Esophagus squamous epithelium (tissue), 4 donors: ENCODE results near the gene MED27.

Experiments used
- CTCF ChIP-seq, 6 experiments: fragments of 450-650 bp in 4 of 6; fragments of 200-600 bp in 2 of 6; sonication (generic) in 2 of 6; IDR thresholded peaks; one replicate each; pipeline ENCODE4 v1.5.1; 2016 to 2019; ENCODE audit warnings: antibody characterized with exemption in 6 of 6, mild to moderate bottlenecking in 4 of 6, moderate library complexity in 4 of 6
- POLR2A ChIP-seq, 4 donors: fragments of 450-650 bp; IDR thresholded peaks; one replicate each; pipeline ENCODE4 v1.6.1; 2017; ENCODE audit warnings: antibody characterized with exemption in 4 of 4, mild to moderate bottlenecking in 4 of 4, moderate library complexity in 3 of 4

GRCh38 chr9:131840751-131841702 lies 238.6 kb downstream of the MED27 start:
- no peak for TF ChIP-seq CTCF (IDR thresholded peaks at IDR 0.05)
- TF ChIP-seq POLR2A (IDR thresholded peaks at IDR 0.05) = no peak
